NCI-H748 (cell line): ENCODE results near the gene ST6GALNAC4.

Experiments used
- DNase-seq: peaks from one replicate; lab custom pipeline; 2025; ENCODE audit not compliant: unreplicated experiment; lab: John Stamatoyannopoulos, UW

Gene ST6GALNAC4

DNA sequence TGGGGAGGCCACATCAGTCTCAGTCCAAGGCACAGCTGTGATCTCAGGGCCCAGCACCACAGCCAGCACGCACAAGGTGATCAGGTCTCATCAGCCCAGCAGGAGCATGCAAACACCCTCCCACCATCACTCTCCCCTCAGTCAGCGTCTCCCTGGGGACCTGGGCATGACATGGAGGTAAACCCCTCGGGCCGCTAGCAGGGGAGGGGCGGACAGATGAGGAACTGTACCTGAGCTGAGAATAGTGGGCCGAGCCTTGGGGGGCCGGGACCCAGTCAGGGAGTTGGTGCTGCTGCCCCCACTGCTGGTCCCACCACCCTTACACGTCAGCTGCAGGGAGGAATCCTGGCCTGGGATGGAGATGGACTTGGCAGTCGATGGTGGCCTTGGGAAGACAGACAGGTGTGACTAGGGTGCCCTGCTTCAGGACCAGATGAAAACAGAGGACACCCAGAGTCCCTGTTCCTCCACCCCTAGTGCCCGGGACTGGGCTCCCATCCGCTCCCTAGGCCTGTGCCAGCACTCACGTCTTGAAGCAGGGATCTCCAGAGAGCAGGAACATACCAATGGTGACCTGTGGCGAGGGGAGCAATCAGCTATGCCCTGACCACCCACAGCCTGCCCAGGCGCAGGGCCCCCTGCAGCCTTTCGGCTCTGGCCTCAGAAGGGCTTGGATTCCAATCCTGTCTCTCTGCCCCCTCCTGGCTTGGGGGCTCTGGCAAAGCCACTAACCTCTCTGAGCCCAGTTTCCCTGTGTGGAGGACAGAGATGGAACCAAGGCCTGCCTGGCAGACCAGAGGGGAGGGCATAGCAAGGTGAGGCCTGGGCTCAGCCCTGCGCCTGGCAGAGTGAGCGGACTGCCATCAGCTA, 31.2 kb upstream of the ST6GALNAC4 start:
- no peak for DNase-seq

DNA sequence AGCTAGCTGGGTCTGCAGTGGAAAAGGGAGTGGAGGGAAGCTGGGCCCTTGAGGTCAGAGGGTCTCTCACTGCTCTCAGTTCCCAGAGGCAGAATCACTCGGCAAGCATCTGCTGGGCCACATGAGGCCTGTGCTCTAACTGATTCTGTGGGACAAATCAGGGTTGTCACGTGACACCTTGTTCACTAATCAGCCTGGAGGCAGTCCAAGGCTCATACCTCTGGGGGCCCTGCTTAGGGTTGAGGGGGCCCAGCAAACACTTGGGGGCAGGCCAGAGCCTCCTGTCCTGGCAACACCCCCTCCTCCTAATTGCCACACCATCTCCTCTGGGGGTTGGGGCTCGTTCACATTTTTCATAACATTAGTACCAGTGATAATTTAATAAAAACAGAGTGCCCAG, 29.9 kb upstream of the ST6GALNAC4 start:
- no peak for DNase-seq

DNA sequence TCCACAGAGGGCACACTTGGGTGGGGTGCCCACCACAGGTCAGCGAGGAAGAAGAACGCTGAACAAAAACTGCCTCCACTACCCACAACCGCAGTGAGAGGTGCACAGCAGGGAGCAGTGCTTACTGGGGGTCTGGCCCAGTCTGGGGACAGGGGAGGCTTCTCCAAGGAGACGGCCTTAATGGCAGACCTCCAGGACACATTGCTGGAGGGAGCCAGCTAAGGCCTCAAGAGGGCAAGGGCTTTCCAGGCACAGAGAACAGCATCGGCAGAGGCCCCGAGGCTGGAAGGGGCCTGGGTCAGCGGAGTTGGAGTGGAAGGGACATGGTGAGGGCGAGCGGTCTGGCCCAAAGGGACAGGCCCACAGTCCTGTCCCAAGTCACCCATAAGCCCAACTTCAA, 29.1 kb upstream of the ST6GALNAC4 start:
- DNase-seq = no peak

DNA sequence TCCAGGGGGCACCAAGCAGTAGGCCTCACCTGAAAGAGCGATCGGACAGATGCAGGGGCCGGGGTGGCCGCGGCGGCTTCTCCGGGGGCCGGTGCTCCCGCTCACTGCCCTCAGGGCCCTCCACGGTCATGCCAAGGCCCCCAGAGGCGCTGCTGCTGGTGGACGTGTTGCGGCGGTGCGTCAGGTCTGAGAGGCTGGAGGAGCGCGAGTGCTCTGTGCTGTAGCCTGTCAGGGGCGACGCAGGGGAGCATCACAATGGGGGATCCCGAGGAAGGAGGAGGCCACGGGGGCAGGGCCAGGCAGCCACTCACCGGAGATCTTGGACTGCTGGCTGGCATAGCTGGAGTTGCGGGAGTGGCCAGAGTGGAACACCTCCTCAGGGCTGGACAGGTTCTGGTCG, 28.5 kb upstream of the ST6GALNAC4 start:
- DNase-seq = no peak

DNA sequence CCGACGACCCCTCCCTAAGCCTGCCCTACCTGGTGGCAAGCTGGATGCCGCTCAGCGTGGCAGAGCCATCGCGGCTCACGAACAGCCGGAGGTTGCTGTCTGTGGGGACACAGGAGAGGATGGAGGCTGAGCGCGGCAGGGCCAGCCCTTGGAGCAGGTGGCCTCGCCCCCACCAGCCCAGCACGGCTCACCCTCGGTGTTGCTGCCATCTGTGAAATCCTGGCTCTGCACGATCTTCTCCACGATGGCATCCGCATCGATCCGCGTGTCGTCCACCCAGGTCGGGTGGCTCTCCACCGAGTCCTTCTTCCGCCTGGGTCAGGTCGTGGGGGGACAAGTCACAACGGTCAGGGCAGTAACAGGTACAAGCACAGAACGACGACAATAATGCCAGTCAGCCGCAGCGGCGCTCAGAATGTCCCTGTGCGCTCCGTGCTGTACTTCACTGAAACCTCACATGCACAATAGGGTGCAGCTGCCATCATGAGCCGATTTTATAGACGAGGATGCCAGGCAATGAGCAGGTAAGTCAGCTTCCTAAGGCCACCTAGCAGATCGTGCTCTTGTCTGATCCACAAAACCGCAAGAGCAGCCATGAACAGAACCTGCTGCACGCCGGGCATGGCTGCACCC, 27.9 kb upstream of the ST6GALNAC4 start:
- DNase-seq = no peak

DNA sequence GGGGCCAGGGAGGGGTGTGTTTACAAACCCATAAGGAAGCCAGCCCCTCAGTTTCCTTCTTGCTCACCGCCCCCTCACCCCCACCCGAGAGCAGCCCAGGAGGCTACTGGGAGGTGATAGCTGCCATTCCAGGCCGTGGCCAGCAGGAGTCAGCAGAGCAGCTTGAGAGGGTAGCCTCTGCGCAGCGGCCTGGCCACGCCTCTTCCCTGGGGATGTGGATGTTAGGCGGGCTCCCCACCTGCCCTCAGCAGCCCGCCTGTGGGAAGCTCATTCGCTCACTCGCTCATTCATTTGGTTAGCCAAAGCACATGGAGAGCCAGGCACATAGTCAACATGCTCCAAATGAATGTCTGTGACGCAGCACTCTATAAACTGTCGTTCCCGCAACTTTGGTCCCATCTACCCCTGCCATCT, 26.9 kb upstream of the ST6GALNAC4 start:
- DNase-seq = peak; percentile 89

DNA sequence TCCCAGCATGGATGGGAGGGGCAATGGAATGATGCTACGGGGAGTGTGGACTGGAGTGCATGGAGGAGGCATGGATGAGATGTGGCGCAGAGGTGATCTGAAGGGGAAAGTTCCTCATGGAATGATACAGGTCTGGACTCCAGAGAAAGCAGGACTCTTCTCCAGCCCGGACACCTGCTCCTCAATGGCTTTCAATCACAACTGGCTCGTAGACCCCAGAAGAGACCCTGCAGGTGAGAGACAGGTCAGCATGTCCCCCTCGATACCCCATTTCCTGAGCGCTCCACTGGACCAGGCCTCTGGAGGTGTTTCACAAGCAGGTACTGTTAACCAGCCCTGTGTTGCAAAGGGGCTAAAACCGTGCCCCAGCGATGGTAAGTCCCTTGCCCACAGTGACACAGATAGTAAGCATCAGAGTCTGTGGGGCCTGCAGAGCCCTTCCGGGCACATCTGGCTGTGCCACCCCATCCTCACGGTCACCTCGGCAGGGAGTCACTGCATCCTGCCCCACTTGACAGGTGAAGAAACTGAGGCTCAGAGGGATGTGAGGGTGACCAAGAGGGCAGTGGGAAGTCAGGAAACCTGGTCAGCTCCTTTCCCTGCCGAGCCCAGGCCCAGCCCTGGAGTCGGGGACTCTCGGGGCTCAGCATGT, 26.3 kb upstream of the ST6GALNAC4 start:
- no peak for DNase-seq

DNA sequence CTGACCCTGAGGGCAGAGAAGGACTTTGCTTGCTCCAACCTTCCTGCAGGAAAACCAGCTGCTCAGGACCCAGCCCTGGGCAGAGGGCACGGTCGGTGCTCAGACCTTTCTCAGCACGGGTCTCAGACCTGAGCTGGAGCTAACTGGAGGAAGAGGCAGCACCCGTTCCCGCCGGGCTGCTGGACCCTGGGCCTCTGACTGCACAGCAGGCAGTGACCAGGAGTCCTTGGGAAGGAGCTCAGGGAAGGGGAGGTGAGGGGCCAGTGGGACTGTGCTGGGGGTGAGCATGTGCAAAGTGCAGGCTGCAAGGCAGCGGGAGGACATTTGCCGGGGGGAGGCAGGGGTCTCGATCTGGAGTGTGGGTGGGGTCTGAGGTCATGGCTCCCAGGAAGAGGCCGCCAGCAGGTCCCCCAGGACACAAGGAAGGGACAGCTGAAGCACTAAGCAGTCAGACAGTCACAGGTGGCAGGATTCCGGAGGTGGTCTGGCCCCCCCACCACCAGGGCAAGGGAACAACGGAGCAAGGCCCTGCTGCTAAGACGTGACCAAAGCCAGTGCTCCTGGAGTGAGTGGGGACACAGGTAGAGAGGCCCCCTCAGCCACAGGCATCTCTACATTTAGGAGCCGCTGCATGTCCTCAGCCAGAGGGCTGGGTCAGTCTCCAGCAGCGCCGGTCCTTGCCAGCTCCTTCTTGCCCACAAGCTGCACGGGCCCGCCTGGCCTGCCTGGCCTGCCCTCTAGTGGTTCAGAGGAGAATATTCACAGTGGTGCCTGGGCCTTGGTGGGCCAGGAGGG, 25.6 kb upstream of the ST6GALNAC4 start:
- peak; percentile 60 for DNase-seq

DNA sequence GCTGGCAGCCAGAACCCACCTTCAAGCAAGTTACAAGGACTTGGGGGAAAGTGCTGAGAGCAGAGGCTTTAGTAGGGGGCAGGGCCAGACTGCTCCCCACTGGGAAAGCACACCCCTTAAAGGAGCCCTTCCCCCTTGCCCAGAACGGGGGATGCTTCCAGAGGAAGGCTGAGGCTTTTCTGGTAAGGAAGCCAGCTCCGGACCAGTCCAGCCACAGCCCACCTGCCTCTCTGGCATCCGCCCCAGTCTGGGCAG, 25.0 kb upstream of the ST6GALNAC4 start:
- DNase-seq = no peak

DNA sequence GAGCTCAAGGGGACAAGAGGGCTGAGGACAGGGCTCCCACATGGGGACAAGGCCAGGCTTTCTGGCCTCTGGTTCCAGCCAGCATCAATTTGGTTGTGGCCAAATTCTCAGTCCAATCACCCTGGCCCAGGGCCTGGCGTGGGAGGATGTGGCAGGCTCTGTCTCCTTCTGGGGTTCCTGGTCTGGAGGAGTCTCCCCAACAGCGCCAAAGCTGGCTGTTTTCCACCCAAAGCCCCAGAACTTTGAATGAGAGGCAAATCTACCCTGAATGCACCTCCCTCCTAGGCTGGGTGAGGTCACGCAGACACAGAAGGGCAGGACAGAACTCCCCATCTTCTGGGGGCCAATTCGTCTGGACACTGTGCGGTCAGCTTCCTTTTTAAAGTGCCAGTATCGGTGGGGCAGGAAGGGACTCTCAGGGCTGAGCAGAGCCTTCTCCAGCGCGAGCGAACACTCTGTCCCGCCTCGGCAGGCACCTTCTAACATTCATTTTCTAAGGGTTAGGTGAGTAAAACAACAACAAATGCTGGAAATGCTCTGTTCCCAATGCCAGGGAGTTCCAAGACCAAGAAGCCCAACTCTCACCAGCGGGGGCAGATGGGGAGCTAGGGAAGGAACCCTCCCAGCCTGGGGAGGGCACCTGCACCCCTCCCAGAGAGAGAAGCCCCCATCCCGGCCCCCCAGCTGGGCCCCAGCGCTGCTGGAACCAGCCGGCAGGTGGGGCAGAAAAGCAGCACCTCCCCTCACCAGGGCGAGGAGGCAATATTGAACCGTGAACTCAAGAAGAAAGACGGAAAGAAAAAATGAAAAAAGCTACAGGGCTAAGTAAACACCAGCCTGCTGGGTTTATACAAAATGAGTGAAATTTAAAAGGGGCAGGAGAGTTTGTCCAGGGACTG, 24.5 kb upstream of the ST6GALNAC4 start:
- DNase-seq = no peak

DNA sequence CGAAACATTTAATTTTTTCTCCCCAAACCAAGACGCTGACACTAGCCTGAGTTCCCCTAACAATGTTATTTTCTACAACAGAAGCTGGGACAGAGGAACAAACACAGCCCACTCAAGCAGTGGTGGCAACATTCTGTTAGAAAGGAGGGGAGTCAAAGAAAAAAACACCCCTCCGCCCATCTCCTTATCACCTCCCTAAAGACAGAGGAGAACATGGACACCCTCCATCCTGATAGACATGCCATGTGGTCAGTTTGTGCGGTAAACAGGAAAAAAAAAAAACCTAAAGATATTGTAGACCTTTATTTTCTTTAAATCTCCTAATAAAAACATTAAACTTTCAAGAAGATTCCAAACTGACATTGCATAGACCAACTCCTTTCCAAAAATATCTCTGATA, 23.8 kb upstream of the ST6GALNAC4 start:
- no peak for DNase-seq

DNA sequence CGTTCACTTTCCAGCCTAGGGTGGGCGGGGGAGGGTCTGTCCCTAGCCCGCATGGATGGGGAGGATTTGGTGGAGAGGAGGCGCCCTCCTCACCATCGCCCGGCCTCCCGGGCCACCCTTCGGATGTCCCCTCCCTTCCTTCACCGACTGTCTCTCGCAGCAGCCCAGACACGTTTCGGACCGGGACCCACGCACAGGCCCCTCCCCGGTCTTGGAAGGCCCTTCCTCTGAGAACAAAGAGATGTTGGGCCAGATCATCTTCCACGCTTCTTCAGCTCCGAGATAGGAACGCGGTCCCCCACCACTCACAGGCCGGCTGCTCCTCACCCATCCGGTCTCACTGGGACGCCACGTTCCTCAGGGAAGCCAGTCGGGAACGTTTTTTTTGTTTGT, 21.5 kb upstream of the ST6GALNAC4 start:
- no peak for DNase-seq

DNA sequence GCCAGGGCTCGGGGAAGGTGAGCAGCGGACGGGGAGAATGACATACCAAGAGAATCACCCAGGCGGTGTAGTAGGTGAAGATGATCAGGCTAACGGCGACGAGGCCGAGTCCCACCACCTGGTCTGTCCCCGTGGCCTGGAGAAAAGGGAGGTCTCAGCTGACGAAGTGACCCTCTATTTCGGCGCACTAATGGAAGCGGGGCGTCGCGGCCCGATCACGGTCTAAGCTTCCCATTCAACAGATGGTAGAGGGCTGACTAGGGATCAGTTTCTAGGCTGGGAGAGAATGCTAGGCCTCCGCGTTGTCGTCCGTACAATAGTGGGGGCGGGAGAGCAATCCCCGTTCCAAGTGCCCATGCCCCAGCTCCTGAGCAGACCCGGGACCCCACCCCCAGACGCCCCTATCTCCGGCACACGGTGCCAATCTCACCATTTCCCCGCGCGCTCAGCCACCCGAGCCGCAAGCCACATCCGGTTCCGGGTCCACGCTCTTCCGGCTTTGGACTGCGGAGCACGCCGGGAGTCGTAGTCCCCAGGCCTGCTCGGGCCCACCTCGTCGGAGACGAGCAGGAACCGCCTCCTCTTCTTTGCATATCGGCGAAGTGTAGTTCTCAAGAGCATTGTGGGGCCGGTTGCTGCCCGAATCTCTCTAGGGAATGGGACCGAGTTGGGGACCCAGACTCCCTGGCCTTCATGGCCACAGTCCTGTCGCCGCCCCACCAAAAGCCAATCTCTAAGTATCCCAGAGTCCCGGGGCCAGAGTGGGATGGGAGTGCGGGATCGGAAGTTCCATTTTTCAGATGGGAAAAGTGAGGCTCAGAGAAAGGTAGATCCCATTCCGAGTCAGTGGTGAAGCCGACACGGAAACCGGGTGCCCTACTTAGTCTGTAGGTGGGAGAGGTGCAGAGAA, 20.8 kb upstream of the ST6GALNAC4 start, which contains the start of gene DPM2:
Gene DPM2 (minus strand): TSS at position 467 of the 910 bp plus-strand sequence. CDS start 34 bp downstream, at position 433.
- DNase-seq = peak; percentile 89

DNA sequence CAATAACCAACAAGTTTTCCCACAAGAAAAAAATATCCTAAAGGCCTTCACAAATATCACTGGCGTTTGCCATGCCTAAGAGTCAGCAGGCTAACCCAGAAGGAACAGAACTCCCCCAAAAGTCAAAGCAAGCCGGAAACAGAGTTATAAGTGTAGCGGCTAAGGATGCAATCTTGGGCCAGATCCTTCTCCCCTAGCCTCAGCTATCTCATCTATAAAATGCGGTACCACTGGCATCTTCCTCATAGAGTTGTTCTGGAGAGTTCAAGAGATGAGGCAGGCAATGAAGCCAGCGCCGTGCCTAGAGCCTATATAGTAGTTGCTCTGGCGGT, 20.2 kb upstream of the ST6GALNAC4 start:
- DNase-seq = no peak

DNA sequence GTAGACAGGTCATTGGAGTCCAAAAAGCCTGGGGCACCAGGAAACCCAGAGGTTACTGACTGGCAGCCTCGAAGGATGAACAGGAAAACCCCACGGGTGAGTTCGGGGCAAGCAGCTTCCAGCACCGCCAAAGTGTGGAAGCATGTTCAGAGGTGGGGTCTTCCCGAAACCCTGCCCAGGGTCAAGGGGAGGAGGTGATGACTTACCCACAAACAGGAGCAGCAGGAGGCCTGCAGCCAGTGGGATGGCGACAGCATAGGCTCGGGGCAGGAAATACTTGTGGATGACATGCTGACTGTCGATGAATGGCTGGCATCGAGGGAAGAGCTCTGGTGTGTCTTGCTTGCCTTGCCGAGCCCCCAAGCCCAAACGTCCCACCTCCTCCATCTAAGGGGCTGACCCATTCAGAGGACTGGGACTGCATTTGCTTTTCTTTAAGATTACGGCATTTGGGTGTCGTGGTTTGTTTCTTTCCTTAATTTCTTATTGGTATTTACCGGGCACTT, 19.6 kb upstream of the ST6GALNAC4 start:
- no peak for DNase-seq

DNA sequence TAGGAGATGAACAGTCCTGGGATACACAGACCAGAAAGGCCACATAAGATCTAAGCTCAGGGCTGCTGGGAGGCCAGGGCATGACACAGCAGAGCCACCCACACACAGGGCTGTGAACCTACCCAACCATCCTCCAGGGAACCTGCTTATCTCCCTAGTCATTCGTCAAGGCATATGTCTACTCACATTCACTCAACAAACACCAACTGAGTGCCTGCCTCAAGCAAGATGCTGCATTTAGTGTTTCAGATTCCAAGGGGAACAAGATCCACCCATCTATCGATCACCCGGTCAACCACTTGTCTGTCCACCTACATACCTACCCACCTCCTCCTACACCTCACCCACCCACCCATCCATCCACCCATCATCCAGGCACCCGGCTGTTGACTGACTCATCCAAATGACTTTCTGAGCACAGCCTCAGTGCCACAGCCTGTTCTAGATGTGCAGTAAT, 19.0 kb upstream of the ST6GALNAC4 start:
- no peak for DNase-seq

DNA sequence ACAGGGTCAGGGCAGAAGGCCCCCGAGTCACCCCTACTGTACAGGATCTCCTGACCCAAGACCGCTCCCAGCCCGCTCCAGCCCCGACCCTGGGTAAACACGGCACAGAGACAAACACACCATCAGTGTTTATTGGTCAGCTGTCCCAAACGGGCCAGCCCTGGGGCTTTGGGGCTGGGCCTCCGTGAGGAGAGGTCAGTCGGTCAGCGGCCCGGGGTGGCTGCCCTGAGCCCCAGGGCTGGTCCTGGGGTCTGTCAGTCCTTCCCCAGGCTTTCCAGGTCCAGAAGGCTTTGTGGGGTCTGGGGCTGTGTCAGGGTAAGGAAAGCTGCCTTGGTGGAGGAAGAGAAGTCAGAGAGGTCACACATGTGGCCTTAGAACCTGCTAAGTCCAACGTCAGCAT, 18.1 kb upstream of the ST6GALNAC4 start:
- DNase-seq = no peak

DNA sequence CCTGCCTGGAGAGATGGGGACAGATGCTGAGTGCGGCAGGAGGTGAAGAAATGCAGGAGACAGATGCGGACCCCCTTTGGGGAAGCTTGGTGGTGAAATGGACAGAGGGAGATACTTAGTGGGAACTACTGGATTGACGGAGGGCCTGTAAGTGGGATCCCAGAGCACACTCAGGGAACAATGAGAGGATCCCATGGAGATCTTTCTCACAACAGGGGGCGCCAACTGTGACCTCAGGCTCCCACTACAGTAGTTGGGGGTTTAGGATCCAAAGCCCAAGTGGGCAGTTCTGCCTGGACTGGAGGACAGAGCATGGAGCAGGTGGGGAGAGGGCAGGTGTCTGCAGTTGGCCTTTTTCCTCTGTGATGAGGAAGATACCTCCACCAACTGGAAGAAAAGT, 17.4 kb upstream of the ST6GALNAC4 start:
- DNase-seq = no peak
